SK-N-SH treated with all-trans-retinoic acid at 6 μM for 48 hours (cell line): ENCODE results near the gene HSPA12A.

Experiments
- ATAC-seq: fragments of 200-7000 bp; cut with Tn5 transposase; 3 replicates; pipeline ENCODE4 v1.9.1; 2020; ENCODE audit warnings: mild to moderate bottlenecking, moderate library complexity
- ARNTL ChIP-seq: fragments of 450-650 bp; formaldehyde crosslinking; IDR thresholded peaks from 2 replicates; pipeline ENCODE4 v1.5.0; 2020; ENCODE audit warnings: low read depth, mild to moderate bottlenecking, moderate library complexity, borderline replicate concordance
- BACH2 ChIP-seq: fragments of 250-450 bp; sonication (Bioruptor Pico); IDR thresholded peaks from 2 replicates; pipeline ENCODE4 v1.9.0; 2021; ENCODE audit warnings: mild to moderate bottlenecking, borderline replicate concordance
- CSDC2 ChIP-seq: fragments of 250-450 bp; sonication (Bioruptor Pico); IDR thresholded peaks from 2 replicates; pipeline ENCODE4 v1.5.0; 2020; ENCODE audit warnings: mild to moderate bottlenecking, moderate library complexity
- ESRRG ChIP-seq: fragments of 250-450 bp; sonication (Bioruptor Pico); IDR thresholded peaks from 2 replicates; pipeline ENCODE4 v1.6.1; 2021; ENCODE audit warnings: mild to moderate bottlenecking
- GLIS3 ChIP-seq: fragments of 250-450 bp; sonication (Bioruptor Pico); IDR thresholded peaks from 2 replicates; pipeline ENCODE4 v1.5.0; 2020; ENCODE audit warnings: mild to moderate bottlenecking, moderate library complexity
- ISL1 ChIP-seq: fragments of 250-450 bp; sonication (Bioruptor Pico); IDR thresholded peaks from 2 replicates; pipeline ENCODE4 v2.1.2; 2022; ENCODE audit warnings: mild to moderate bottlenecking, moderate library complexity
- OSR1 ChIP-seq: fragments of 250-450 bp; sonication (Bioruptor Pico); IDR thresholded peaks from 2 replicates; pipeline ENCODE4 v1.8.0; 2022; ENCODE audit warnings: moderate library complexity, mild to moderate bottlenecking, inconsistent platforms
- PPARA ChIP-seq: fragments of 250-450 bp; sonication (Bioruptor Pico); IDR thresholded peaks from 2 replicates; pipeline ENCODE4 v1.5.0; 2020; ENCODE audit warnings: mild to moderate bottlenecking, borderline replicate concordance
- RARB ChIP-seq: fragments of 250-450 bp; sonication (Bioruptor Pico); IDR thresholded peaks from 2 replicates; pipeline ENCODE4 v1.8.0; 2021; ENCODE audit warnings: mild to moderate bottlenecking, moderate library complexity
- SNAI2 ChIP-seq: fragments of 250-450 bp; sonication (Bioruptor Pico); IDR thresholded peaks from 2 replicates; pipeline ENCODE4 v1.5.0; 2020; ENCODE audit warnings: mild to moderate bottlenecking, moderate library complexity
- TCF4 ChIP-seq: fragments of 250-450 bp; sonication (Bioruptor Pico); IDR thresholded peaks from 2 replicates; pipeline ENCODE4 v1.8.0; 2021; ENCODE audit warnings: mild to moderate bottlenecking, moderate library complexity, borderline replicate concordance
- TOX ChIP-seq: fragments of 250-450 bp; sonication (Bioruptor Pico); IDR thresholded peaks from 2 replicates; pipeline ENCODE4 v1.8.0; 2021; ENCODE audit warnings: mild to moderate bottlenecking, moderate library complexity, borderline replicate concordance
- ZC3H10 ChIP-seq: fragments of 250-450 bp; sonication (Bioruptor Pico); IDR thresholded peaks from 2 replicates; pipeline ENCODE4 v1.5.1; 2021; ENCODE audit warnings: mild to moderate bottlenecking, moderate library complexity
- ZNF565 ChIP-seq: fragments of 450-650 bp; formaldehyde crosslinking; conservative IDR thresholded peaks from 2 replicates; pipeline ENCODE4 v1.5.0; 2020; ENCODE audit warnings: low read depth, mild to moderate bottlenecking, moderate library complexity
- ZNF70 ChIP-seq: fragments of 450-650 bp; formaldehyde crosslinking; IDR thresholded peaks from 2 replicates; pipeline ENCODE4 v1.5.0; 2020; ENCODE audit warnings: mild to moderate bottlenecking, moderate library complexity
- ZNF8 ChIP-seq: fragments of 450-650 bp; formaldehyde crosslinking; IDR thresholded peaks from 2 replicates; pipeline ENCODE4 v1.5.0; 2020; ENCODE audit warnings: mild to moderate bottlenecking, moderate library complexity
- TF ChIP-seq, protein P1 (sequence below): fragments of 250-450 bp; sonication (Bioruptor Pico); IDR thresholded peaks from 2 replicates; pipeline ENCODE4 v1.8.0; 2021; ENCODE audit warnings: low read depth, mild to moderate bottlenecking, moderate library complexity, borderline replicate concordance
- TF ChIP-seq, protein P2 (sequence below): fragments of 250-450 bp; sonication (Bioruptor Pico); IDR thresholded peaks from 2 replicates; pipeline ENCODE4 v1.5.1; 2021; ENCODE audit warnings: mild to moderate bottlenecking, moderate library complexity
- TF ChIP-seq, protein P3 (sequence below): fragments of 250-450 bp; sonication (Bioruptor Pico); IDR thresholded peaks from 2 replicates; pipeline ENCODE4 v1.8.0; 2020; ENCODE audit warnings: mild to moderate bottlenecking, moderate library complexity, borderline replicate concordance
- TF ChIP-seq, protein P4 (sequence below): fragments of 250-450 bp; sonication (Bioruptor Pico); IDR thresholded peaks from 2 replicates; pipeline ENCODE4 v1.5.1; 2020; ENCODE audit warnings: low read depth, mild to moderate bottlenecking, moderate library complexity
- TF ChIP-seq, protein P5 (sequence below): fragments of 250-450 bp; sonication (Bioruptor Pico); IDR thresholded peaks from 2 replicates; pipeline ENCODE4 v1.5.0; 2020; ENCODE audit warnings: mild to moderate bottlenecking, moderate library complexity

The HSPA12A gene

DNA sequence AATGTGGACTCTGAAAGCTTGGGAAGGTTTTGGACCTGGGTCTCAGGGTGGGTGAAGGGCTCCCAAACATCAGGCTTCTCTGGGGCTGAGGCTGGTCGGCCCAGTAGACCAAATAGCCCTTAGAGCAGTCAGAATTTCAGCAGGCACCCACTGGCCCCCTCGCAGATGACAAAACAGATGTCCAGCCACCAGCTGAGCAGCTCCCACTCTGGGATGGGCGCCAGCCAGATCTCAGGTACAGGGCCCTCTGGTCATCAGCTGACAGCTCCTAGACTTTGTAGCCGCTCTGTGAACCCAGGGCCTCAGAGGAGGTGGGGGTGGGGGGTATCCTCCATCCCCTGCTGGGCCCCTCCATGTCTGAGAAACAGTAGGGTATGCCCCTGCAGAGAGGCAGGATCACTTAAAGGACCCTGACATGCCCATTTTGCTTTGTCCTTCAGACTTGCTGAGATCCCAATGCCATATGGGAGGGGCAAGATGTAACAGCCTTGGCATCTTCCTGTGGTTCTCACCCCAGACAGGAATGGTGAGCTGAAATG lies 26.5 kb downstream of the HSPA12A start:
- no peak for TF ChIP-seq GLIS3 (CRISPR knock-in tag)
- 0 out of 2 replicates have a peak, but pooled peaks have one; percentile 22 for TF ChIP-seq TCF4 (CRISPR knock-in tag)
- TF ChIP-seq, protein P1, sequence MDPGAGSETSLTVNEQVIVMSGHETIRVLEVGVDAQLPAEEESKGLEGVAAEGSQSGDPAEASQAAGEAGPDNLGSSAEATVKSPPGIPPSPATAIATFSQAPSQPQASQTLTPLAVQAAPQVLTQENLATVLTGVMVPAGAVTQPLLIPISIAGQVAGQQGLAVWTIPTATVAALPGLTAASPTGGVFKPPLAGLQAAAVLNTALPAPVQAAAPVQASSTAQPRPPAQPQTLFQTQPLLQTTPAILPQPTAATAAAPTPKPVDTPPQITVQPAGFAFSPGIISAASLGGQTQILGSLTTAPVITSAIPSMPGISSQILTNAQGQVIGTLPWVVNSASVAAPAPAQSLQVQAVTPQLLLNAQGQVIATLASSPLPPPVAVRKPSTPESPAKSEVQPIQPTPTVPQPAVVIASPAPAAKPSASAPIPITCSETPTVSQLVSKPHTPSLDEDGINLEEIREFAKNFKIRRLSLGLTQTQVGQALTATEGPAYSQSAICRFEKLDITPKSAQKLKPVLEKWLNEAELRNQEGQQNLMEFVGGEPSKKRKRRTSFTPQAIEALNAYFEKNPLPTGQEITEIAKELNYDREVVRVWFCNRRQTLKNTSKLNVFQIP (CRISPR knock-in tag), result no peak
- TF ChIP-seq ZNF70 (CRISPR knock-in tag), result no peak
- no peak for TF ChIP-seq SNAI2
- TF ChIP-seq ISL1 (CRISPR knock-in tag), result no peak
- TF ChIP-seq OSR1 (CRISPR knock-in tag), result no peak
- TF ChIP-seq, protein P2, sequence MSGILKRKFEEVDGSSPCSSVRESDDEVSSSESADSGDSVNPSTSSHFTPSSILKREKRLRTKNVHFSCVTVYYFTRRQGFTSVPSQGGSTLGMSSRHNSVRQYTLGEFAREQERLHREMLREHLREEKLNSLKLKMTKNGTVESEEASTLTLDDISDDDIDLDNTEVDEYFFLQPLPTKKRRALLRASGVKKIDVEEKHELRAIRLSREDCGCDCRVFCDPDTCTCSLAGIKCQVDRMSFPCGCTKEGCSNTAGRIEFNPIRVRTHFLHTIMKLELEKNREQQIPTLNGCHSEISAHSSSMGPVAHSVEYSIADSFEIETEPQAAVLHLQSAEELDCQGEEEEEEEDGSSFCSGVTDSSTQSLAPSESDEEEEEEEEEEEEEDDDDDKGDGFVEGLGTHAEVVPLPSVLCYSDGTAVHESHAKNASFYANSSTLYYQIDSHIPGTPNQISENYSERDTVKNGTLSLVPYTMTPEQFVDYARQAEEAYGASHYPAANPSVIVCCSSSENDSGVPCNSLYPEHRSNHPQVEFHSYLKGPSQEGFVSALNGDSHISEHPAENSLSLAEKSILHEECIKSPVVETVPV (CRISPR knock-in tag), result no peak
- ATAC-seq, result no peak

DNA sequence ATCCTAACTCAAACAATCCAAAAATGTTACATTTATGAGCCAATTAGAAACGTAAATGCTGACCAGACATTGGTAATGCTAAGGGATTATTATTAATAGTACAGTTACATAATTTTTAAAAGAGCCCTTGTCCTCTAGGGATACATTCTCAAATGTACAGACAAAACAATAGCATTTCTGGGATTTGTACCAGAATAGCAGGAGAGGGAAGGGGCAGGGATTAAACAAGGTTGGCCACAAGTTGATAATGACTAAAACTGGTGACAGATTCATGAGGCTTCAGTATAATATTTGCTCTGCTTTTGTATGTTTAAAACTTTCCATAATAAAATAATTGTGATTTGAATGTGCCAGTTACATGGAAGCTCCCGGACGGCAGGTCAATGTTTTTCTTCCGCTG lies 27.0 kb downstream of the HSPA12A start:
- no peak for TF ChIP-seq OSR1 (CRISPR knock-in tag)
- TF ChIP-seq GLIS3 (CRISPR knock-in tag), result no peak
- no peak for TF ChIP-seq RARB (CRISPR knock-in tag)
- TF ChIP-seq ZC3H10, result no peak
- TF ChIP-seq ZNF565, result no peak
- TF ChIP-seq CSDC2, result no peak
- TF ChIP-seq, protein P3, sequence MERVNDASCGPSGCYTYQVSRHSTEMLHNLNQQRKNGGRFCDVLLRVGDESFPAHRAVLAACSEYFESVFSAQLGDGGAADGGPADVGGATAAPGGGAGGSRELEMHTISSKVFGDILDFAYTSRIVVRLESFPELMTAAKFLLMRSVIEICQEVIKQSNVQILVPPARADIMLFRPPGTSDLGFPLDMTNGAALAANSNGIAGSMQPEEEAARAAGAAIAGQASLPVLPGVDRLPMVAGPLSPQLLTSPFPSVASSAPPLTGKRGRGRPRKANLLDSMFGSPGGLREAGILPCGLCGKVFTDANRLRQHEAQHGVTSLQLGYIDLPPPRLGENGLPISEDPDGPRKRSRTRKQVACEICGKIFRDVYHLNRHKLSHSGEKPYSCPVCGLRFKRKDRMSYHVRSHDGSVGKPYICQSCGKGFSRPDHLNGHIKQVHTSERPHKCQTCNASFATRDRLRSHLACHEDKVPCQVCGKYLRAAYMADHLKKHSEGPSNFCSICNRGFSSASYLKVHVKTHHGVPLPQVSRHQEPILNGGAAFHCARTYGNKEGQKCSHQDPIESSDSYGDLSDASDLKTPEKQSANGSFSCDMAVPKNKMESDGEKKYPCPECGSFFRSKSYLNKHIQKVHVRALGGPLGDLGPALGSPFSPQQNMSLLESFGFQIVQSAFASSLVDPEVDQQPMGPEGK, result no peak
- TF ChIP-seq TCF4 (CRISPR knock-in tag), result no peak
- TF ChIP-seq, protein P2 (CRISPR knock-in tag), result no peak
- TF ChIP-seq PPARA, result no peak
- TF ChIP-seq, protein P4, sequence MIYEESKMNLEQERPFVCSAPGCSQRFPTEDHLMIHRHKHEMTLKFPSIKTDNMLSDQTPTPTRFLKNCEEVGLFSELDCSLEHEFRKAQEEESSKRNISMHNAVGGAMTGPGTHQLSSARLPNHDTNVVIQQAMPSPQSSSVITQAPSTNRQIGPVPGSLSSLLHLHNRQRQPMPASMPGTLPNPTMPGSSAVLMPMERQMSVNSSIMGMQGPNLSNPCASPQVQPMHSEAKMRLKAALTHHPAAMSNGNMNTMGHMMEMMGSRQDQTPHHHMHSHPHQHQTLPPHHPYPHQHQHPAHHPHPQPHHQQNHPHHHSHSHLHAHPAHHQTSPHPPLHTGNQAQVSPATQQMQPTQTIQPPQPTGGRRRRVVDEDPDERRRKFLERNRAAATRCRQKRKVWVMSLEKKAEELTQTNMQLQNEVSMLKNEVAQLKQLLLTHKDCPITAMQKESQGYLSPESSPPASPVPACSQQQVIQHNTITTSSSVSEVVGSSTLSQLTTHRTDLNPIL (CRISPR knock-in tag), result no peak
- TF ChIP-seq ZNF70 (CRISPR knock-in tag), result no peak
- TF ChIP-seq ESRRG, result no peak
- TF ChIP-seq TOX (CRISPR knock-in tag), result no peak
- TF ChIP-seq ISL1 (CRISPR knock-in tag), result no peak
- no peak for TF ChIP-seq SNAI2
- TF ChIP-seq ZNF8 (CRISPR knock-in tag), result no peak
- TF ChIP-seq, protein P1 (CRISPR knock-in tag), result no peak
- TF ChIP-seq, all 23 proteins: peak for 0
- no peak for ATAC-seq

DNA sequence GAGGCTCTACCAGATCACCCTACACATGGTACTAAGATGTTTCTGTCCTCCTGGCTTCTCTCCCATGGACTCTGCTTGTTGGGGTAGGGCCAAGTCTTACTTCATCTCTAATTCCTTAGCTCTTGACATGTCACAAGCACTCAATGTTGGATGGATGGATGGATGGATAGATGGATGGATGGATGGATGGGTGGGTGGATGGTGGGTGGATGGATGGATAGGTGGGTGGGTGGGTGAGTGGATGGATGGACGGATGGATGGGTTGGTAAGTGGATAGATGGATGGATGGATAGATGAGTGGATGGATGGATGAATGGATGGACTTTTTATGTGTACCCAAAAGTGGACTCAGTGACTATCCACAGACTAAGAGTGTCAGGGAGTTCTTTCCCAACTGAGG lies 28.5 kb downstream of the HSPA12A start:
- ATAC-seq, result no peak
- TF ChIP-seq, protein P5, sequence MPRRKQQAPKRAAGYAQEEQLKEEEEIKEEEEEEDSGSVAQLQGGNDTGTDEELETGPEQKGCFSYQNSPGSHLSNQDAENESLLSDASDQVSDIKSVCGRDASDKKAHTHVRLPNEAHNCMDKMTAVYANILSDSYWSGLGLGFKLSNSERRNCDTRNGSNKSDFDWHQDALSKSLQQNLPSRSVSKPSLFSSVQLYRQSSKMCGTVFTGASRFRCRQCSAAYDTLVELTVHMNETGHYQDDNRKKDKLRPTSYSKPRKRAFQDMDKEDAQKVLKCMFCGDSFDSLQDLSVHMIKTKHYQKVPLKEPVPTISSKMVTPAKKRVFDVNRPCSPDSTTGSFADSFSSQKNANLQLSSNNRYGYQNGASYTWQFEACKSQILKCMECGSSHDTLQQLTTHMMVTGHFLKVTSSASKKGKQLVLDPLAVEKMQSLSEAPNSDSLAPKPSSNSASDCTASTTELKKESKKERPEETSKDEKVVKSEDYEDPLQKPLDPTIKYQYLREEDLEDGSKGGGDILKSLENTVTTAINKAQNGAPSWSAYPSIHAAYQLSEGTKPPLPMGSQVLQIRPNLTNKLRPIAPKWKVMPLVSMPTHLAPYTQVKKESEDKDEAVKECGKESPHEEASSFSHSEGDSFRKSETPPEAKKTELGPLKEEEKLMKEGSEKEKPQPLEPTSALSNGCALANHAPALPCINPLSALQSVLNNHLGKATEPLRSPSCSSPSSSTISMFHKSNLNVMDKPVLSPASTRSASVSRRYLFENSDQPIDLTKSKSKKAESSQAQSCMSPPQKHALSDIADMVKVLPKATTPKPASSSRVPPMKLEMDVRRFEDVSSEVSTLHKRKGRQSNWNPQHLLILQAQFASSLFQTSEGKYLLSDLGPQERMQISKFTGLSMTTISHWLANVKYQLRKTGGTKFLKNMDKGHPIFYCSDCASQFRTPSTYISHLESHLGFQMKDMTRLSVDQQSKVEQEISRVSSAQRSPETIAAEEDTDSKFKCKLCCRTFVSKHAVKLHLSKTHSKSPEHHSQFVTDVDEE, result no peak
- TF ChIP-seq BACH2 (CRISPR knock-in tag), result no peak
- no peak for TF ChIP-seq GLIS3 (CRISPR knock-in tag)
- TF ChIP-seq ZC3H10, result no peak
- no peak for TF ChIP-seq CSDC2
- no peak for TF ChIP-seq ZNF8 (CRISPR knock-in tag)
- TF ChIP-seq, protein P2 (CRISPR knock-in tag), result no peak
- TF ChIP-seq, protein P1 (CRISPR knock-in tag), result no peak
- TF ChIP-seq ISL1 (CRISPR knock-in tag), result no peak
- TF ChIP-seq ARNTL, result no peak
- TF ChIP-seq RARB (CRISPR knock-in tag), result no peak
